AG10803 (cell line): Measurements from ENCODE around the gene DYNLT4.
"Not testable (repeated sequence)": the region's sequence is repeated elsewhere in the genome, so short reads cannot be mapped to it uniquely, and the experiment has no call there.

Experiments used
- DNase-seq: peaks from one replicate; pipeline ENCODE4 v3.0.0; 2010; ENCODE audit warnings: low read depth
- H3K4me3 ChIP-seq: 2 replicates; pipeline ENCODE4 v1.5.1; 2011; ENCODE audit warnings: mild to moderate bottlenecking, low read length, control low read depth
- CTCF ChIP-seq: conservative IDR thresholded peaks from 2 replicates; pipeline ENCODE4 v1.5.1; 2011; ENCODE audit warnings: mild to moderate bottlenecking, low read length, control low read depth, inconsistent platforms

Gene DYNLT4

GRCh38 chr1:44828003-44828651, 21.0 kb upstream of the DYNLT4 start:
- DNase-seq, result no peak
- no peak for TF ChIP-seq CTCF
- no peak overlapping the region for H3K4me3 ChIP-seq

- TF ChIP-seq CTCF, result no peak
- H3K4me3 ChIP-seq, result no peak overlapping the region
- DNase-seq, result no peak
These were observed 20.2 kb upstream of the DYNLT4 start for GRCh38 chr1:44827197-44828002.

- TF ChIP-seq CTCF, result no peak
- DNase-seq, result no peak
- H3K4me3 ChIP-seq, result no peak overlapping the region
These were observed 19.4 kb upstream of the DYNLT4 start for GRCh38 chr1:44826375-44827196.

GRCh38 chr1:44824392-44824791, 17.2 kb upstream of the DYNLT4 start:
- not testable (repeated sequence) for DNase-seq, H3K4me3 ChIP-seq

GRCh38 chr1:44822981-44823451, 15.9 kb upstream of the DYNLT4 start:
- H3K4me3 ChIP-seq, result no peak overlapping the region
- no peak for DNase-seq
- no peak for TF ChIP-seq CTCF

GRCh38 chr1:44822131-44822701, 15.1 kb upstream of the DYNLT4 start:
- H3K4me3 ChIP-seq, result no peak overlapping the region
- no peak for TF ChIP-seq CTCF
- no peak for DNase-seq

- DNase-seq, result no peak
- no peak for TF ChIP-seq CTCF
- H3K4me3 ChIP-seq, result no peak overlapping the region
These were observed 14.1 kb upstream of the DYNLT4 start for GRCh38 chr1:44821240-44821715.
